ENCODE measurements around the gene ULBP3. TPM values are rescaled to one million over a fixed set of nuclear protein-coding genes. Genes with fewer than 3 reads are reported as not detected.
"Not testable (repeated sequence)": the region's sequence is repeated elsewhere in the genome, so short reads cannot be mapped to it uniquely, and the experiment has no call there.

ULBP3 gene
- total RNA-seq, 1 donor from 2014 or later = 12.4 TPM

DNA sequence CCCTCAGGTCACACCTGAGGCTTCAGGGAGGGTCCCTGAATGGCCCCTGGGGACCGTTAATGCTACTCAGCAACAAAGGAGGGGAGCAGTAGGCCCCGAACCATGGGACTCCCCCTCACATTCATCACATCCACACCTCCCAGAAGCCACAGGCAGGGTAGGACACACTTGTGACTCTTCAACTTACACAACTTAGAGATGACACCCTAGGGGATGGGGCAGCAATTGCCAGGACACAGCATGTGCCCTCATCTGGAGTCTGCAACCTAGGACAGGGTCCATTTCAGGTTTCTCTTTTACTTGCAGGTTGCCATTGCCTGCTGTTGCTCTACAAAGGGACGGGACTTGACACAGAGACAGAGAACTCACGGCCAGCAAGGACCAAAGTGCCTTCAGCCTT lies 770 bp downstream of the ULBP3 start:
- H3K27me3 Mint-ChIP-seq = peaks cover 7% of the 10 kb centered on the region
- H3K4me3 Mint-ChIP-seq = peak overlapping the region; percentile 92
- TF ChIP-seq CTCF (conservative IDR thresholded peaks at IDR 0.05) = no peak
- DNase-seq (ENCODE audit: extremely low spot score, unreplicated experiment) = no peak
- no peak overlapping the region for H3K27ac Mint-ChIP-seq
- peaks cover 19% of the 10 kb centered on the region for H3K4me1 Mint-ChIP-seq (ENCODE audit: unreplicated experiment)
- no peaks in the 10 kb centered on the region for H3K9me3 Mint-ChIP-seq
- peaks cover 6% of the 10 kb centered on the region for H3K36me3 Mint-ChIP-seq

DNA sequence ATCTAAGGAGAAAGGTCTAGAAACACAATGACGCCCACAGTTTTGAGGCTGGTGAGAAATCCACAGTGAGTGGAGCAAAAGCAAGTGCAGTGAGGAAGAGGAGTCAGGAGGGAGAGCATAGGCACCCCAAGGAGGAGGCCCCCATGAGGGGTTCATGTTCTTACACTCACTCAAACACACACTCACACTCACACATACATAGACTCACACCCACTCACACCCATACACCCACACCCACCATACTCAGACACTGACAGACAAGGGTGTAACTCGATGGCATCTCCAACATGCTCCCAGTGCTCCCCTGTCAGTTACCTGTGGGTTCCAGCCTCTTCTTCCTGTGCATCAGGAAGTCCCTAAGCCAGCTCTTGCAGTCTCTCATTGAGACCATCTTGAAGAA lies 3.8 kb downstream of the ULBP3 start:
- TF ChIP-seq CTCF (conservative IDR thresholded peaks at IDR 0.05) = no peak
- no peak overlapping the region for H3K4me3 Mint-ChIP-seq
- peaks cover 7% of the 10 kb centered on the region for H3K27me3 Mint-ChIP-seq
- peaks cover 11% of the 10 kb centered on the region for H3K36me3 Mint-ChIP-seq
- DNase-seq (ENCODE audit: extremely low spot score, unreplicated experiment) = no peak
- H3K27ac Mint-ChIP-seq = no peak overlapping the region
- H3K4me1 Mint-ChIP-seq (ENCODE audit: unreplicated experiment) = peaks cover 4% of the 10 kb centered on the region
- no peaks in the 10 kb centered on the region for H3K9me3 Mint-ChIP-seq

- Mint-ChIP-seq H3K27ac (no peak overlapping the region), H3K4me3 (no peak overlapping the region), H3K9me3 (no peaks in the 10 kb centered on the region), H3K36me3 (peaks cover 11% of the 10 kb centered on the region), H3K4me1 (ENCODE audit: unreplicated experiment) (peaks cover 4% of the 10 kb centered on the region), H3K27me3 (peaks cover 7% of the 10 kb centered on the region)
- DNase-seq (ENCODE audit: extremely low spot score, unreplicated experiment) = no peak
- TF ChIP-seq CTCF (conservative IDR thresholded peaks at IDR 0.05) = no peak
Measured at GRCh38 chr6:150063640-150064039, 5.3 kb downstream of the ULBP3 start.

DNA sequence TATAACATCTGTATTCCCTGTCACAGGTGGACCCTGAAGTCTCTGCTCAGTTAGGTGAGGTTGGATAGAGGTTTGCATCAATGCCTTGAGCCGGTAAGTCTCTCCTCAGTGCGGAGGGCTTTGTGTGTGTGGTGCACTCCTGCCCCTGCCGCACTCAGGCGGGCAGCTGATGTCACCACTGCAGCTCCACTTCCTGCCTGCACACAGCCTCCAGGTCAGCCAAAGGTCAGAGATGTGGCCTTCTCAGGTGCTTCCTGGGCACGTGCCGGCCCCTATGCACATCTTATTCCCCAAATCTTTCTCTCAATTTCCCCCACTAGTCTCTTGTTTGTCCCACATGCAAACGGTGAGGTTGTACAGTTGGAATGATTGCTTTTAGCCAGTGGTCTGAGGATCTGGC lies 8.9 kb downstream of the ULBP3 start:
- not testable (repeated sequence) for H3K4me1 Mint-ChIP-seq (ENCODE audit: unreplicated experiment); H3K4me3 Mint-ChIP-seq; H3K9me3 Mint-ChIP-seq; H3K27ac Mint-ChIP-seq; DNase-seq (ENCODE audit: extremely low spot score, unreplicated experiment); H3K36me3 Mint-ChIP-seq
- H3K27me3 Mint-ChIP-seq = peaks cover 27% of the 10 kb centered on the region

- no peaks in the 10 kb centered on the region for H3K4me1 Mint-ChIP-seq (ENCODE audit: unreplicated experiment)
- H3K36me3 Mint-ChIP-seq = peaks cover 5% of the 10 kb centered on the region
- TF ChIP-seq CTCF (conservative IDR thresholded peaks at IDR 0.05) = no peak
- H3K4me3 Mint-ChIP-seq = no peak overlapping the region
- no peak overlapping the region for H3K27ac Mint-ChIP-seq
- DNase-seq (ENCODE audit: extremely low spot score, unreplicated experiment) = no peak
- peaks cover 37% of the 10 kb centered on the region for H3K27me3 Mint-ChIP-seq
- H3K9me3 Mint-ChIP-seq = peaks cover 18% of the 10 kb centered on the region
Measured at GRCh38 chr6:150058986-150059385, 9.9 kb downstream of the ULBP3 start.

GRCh38 chr6:150058231-150058792 lies 10.6 kb downstream of the ULBP3 start:
- peaks cover 5% of the 10 kb centered on the region for H3K36me3 Mint-ChIP-seq
- no peak overlapping the region for H3K4me3 Mint-ChIP-seq
- peaks cover 19% of the 10 kb centered on the region for H3K9me3 Mint-ChIP-seq
- H3K27ac Mint-ChIP-seq = no peak overlapping the region
- no peaks in the 10 kb centered on the region for H3K4me1 Mint-ChIP-seq (ENCODE audit: unreplicated experiment)
- peaks cover 43% of the 10 kb centered on the region for H3K27me3 Mint-ChIP-seq
- TF ChIP-seq CTCF (conservative IDR thresholded peaks at IDR 0.05) = no peak
- DNase-seq (ENCODE audit: extremely low spot score, unreplicated experiment) = no peak

Data from type B pancreatic cell (in vitro differentiated cells).